ENCODE measurements around the gene SMARCD2.

SMARCD2 gene

DNA sequence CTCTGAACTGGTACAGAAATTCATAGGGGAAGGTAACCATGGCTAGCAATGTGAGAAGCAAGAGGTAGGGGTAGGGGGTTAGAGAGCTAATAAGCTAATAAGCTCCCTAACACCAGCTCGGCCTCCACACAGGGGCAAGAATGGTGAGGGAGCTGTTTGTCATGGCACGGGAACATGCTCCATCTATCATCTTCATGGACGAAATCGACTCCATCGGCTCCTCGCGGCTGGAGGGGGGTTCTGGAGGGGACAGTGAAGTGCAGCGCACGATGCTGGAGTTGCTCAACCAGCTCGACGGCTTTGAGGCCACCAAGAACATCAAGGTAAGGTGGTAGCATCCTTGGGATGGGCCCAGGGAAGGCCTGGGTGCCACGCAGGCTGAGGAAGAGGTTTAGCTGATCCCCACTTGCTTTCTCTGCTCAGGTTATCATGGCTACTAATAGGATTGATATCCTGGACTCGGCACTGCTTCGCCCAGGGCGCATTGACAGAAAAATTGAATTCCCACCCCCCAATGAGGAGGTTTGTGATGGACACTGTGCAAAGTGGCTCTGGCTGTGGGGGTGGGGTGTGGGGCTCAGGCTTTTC is 11.5 kb downstream of the SMARCD2 start:
- no peak for DNase-seq

DNA sequence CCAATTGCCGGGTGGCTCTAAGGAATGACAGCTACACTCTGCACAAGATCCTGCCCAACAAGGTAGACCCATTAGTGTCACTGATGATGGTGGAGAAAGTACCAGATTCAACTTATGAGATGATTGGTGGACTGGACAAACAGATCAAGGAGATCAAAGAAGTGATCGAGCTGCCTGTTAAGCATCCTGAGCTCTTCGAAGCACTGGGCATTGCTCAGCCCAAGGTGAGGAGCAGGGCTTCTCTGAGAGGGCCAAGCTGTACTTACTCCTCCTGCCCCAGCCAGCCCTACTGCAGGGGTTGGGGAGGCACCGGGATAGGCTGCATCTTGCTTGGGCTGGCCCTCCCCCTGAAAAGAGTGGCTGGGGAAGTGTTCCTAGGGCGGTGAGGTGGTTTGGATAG is 12.2 kb downstream of the SMARCD2 start:
- no peak for DNase-seq

DNA sequence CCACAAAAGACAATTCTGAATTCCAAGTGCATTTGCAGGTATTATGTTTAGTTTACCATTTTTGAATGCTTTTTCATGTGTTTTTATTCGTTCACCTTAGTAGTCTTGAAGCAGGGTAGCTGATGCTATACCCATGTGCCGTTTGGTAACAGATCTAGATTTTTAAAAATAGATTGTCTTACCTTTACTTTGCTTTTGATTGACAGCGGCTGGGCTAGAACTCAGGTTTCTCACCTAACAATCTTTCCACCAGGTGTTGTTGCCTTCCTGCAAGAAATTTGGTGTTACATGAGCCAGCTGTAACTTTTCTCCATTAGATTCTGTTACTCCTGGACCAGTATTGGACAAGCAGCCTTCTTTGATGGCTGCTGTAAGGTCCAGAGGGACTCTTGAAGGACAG is 13.5 kb downstream of the SMARCD2 start:
- no peak for DNase-seq

DNA sequence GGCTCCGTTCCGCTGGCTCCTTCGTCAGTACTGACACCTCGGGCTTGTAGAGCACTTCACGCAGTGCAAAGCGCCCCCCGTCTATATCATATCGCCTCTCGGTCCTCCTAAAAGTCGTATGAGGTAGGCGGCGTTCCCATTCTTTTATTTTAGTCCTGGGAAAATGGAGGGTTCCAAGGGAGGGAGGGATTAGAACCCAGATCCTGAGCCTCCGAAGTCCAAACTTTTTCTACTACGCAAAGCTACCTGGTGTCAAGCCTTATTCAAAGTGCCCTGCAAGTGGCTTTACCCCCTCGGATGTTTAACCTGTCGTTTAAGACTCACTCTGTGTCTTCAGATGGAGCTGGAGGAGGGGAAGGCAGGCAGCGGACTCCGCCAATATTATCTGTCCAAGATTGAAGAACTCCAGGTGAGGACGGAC is 14.7 kb downstream of the SMARCD2 start:
- DNase-seq, result no peak

DNA sequence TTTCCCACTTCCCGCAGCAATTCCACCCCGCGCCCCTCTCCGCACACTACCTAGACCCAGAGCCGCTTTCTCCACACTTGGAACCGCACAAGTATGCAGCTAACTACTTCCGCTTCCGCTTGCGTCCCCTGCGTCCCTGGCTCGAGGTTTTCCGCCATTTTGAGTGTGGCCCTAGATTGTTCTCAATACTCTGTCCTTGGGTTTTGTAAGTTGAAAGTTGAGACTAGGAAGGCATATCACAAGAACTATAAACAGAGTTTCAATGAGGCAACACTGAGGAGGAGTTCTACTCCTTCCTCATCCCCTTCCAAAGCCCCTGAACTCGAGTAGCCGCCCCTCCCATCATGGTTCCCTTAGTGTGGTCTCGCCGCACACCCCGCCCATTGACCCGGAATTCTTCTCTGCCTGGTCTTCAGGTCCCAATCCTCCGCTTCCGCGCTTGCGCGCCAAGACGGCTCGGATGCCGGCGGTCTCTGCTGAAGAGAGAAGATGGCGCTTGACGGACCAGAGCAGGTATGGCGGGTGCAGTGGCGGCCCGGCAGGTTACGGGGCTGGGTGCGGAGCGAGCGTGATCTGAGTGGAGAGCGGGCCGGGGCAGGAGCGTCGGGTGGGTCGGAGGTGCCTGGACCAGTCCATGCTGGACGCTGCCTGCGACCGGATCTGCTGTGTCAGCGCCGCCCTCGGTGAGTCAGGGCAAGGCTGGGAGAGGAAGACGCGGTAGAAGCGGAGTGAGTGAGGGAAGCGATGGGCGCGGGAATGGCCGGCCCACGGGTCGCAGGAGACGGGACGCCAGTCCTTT is 15.3 kb downstream of the SMARCD2 start, which contains the start of the genes FTSJ3 and PSMC5:
TSS of gene FTSJ3 (minus strand) at position 662 of the 799 bp plus-strand sequence. CDS start 761 bp downstream, outside the sequence.
TSS of gene PSMC5 (plus strand) at position 430 of the 799 bp plus-strand sequence. CDS start at position 490, 60 bp downstream.
- peak; percentile 97 for DNase-seq

DNA sequence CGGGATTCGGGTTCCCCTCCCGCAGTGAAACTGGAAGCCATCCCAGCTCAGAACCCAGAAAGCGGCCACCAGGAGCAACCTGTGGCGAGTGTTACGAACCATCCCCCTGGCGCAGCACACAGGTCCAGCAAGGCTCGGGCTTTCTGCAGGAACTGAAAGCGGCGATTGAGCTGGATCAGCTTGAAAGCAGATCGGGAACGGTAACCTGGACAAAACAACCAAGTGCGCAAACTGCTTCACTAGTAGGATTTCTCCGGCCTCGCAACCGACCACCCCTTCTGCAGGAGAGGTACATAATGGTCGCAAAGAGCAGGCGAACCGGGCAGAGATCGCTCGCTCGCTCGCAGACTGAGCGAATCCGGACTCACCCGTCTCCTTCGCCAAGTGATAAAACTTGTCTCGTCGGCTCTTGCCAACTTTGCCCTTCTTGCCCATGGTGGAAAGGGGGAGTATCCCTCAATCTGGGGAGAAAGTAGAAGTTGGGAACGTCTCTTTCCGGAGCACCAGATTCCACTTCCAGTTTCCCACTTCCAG is 15.9 kb downstream of the SMARCD2 start:
- DNase-seq, result no peak

DNA sequence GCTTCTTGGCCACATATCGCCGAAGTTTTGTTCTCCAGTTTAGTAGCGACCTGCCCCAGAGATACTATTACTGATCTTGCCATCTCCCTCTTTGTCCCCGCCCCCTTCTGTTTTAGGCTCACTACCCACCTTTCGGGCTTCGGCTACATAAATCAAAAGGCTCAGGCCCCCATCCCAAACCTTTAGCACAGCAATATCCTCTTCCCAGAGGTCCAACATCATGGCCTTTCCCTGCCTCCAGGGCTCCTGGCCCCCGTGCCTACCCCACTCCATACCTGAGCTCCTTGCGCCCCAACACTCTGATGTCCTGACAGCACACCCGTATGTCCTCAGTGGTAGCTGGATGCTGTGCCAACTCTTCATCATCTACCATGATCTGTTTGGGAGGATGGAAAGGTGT is 18.1 kb downstream of the SMARCD2 start:
- no peak for DNase-seq

DNA sequence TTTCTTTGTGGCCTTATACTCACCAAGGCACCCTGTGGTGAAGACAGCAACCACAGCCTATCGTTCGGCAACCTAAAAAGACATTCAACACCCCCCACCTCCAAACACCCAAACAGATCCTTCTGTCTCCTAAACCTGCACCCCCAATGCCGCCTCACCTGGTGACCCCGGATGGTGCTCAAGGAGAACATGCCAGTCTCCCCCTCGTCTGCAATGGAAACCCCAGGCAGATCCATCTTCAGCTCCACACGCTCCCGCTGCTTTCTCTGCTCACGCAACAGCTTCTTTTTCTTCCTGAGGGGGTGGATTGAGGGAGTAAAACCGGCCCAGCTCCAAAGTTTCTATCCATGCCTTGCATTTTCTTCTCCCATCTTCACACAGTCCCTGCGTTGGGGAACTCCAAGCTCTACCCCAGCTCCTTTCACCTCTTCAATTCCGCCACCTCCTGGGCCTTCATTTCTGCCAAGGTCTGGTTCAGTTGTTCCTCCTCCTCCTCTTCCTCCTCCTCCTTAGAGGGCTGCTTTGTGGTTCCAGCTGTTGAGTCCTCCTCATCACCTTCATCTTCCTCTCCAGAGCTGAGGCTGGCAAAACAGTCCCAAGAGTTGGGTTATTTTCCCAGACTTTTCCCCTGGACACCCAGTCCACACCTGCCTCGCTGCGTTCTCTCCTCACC is 18.7 kb downstream of the SMARCD2 start:
- no peak for DNase-seq

DNA sequence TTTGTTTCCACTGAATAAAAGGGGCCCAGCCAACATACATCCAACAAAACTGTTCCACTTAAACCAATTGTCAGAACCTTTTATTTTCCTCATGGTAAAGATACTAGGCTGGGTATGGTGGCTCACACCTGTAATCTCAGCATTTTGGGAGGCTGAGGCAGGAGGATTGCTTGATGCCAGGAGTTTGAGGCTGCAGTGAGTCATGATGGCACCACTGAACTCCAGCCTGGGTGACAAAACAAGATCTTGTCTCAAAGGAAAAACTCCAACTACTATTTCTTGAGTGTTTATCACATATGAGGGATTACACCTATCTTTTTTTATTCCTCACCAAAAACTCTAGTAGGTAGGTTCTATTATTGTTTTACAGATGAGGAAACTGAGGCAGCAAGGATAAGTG is 19.9 kb downstream of the SMARCD2 start:
- no peak for DNase-seq

DNA sequence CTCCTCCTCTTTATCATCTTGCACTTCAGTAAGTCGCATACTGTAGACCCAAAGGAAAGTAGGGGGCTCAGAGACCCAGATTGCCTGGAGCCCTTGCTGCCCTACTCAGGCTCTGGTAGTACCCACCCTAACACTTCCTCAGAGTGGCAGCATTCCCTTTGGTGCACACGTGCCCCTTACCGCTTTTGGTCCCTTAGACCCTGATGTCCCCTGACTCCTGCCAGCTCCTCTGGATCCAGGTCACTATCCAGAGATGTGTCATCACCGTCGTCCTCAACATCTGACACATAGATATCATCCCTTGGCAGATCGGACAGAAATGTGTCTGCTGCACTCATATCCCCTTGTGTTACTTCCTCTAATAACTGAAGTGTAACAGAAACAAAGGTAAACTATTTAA is 20.7 kb downstream of the SMARCD2 start:
- DNase-seq, result no peak

DNA sequence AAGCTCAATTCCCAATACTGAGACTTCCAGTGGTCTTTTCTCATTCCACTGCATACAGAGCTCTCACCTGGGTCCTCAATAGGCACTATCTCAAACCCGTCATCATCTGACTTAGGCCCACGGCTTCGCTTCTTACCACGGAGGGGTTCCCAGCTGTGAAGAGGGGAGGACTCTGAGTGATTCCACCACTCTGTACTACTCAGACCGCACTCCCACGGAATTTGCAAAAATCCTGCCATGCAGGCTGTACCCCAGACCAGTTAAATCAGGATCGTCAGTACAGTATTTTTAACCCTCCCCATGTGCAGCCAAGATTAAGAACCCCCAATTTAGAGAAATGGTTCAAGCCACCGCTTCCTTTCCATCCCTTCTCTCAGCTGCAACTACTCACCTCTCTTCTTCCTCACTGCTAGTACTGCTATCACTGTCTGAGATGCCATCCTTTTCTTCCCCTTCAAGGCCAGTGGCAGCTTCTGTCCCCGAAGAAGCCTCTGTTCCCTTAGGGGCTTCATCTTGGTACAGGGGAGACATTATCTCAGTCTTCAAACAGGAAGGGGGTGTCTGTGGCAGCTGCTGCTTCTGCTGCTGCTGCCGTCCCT is 21.4 kb downstream of the SMARCD2 start:
- no peak for DNase-seq

DNA sequence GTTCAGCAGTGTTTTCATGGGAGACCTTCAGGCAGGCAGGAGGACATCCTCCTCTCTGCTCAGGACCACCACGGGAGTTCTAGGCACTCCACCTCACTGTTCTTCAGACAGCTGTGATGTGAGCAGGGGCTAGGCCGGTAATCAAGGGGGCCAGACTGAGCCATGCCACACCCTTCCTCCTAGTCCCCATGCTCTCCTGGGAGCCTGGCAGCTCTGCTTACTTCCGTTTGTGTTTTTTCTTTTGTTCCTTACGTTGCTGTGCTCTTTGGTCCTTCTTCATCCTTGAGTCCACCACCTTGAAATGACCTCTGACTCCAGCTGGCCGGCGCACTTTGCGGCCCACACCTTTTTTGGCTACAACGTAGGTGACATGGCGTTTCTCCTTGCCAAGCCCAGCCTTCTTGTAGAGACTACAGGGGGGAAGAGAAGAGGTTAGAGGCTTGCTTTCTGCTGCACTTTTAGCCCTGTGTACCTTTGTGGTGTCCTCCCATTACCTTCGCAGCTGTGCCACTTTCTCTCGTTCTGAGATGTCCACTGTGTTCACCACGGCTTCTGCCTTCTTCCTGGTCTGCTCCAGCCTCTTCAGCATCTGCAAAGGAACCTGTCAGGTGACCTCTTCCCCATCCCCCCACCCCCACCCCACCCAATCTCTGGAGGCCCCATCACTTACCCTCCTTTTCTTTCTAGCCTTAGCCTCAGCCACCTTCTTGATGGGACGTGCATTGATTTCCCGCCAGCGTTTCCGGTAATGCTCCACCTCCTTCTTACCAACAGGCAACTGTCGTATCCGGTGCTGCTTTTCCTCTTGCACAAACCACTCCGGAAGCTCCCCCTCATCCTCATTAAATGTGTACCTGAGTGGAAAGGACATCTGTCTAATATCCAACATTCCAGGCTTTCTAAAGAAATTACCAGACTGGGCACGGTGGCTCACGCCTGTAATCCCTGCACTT is 22.6 kb downstream of the SMARCD2 start:
- DNase-seq, result no peak

DNA sequence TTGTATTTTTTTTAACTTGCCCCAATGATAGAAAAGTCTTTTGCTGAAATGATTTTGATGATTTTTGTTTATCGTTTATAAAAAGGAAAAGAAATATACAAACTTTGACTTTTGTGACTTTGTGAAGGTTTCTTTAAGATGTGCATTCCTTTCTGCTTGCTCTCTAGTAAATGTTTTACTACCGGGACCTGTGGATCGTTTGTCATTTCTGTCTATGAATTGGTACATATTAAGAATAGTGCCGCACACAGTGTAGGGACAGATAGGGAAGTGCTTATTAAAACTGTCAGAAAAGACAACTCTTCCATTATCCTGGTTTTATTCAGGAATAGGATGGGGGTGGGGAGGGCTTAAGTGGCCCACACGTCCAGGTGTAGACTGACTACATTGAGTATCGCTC is 23.4 kb downstream of the SMARCD2 start:
- no peak for DNase-seq

DNA sequence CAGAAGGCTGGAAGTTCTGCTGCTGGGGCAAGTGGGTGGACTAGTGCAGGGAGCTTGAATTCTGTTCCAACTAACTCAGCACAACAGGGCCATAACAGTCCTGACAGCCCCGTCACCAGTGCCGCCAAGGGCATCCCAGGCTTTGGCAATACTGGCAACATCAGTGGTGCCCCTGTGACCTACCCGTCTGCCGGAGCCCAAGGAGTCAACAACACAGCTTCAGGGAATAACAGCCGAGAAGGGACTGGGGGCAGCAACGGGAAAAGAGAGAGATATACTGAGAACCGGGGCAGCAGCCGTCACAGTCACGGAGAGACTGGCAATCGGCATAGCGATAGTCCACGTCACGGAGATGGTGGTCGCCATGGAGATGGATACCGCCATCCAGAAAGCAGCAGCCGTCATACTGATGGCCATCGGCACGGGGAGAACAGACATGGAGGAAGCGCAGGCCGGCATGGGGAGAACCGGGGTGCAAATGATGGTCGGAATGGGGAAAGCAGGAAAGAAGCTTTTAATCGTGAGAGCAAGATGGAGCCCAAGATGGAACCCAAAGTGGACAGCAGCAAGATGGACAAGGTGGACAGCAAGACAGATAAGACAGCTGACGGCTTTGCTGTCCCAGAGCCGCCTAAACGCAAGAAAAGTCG is 24.6 kb downstream of the SMARCD2 start:
- no peak for DNase-seq

DNA sequence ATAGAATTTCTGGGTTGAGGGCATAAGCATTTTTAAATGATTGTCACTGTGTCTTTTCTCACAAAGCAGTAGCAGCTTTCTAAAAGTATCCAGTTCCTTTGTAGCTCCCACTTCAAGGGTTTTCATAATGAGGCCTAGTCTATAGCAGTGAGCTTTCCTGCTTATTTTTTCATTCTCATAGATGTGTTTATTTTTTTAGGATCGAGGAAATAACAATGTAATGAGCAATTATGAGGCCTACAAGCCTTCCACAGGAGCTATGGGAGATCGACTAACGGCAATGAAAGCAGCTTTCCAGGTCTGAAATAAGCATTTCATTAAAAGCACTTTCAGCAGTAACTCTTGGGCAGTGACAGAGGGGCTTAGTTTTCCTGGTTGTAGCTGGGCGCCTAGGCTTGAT is 25.8 kb downstream of the SMARCD2 start:
- no peak for DNase-seq

DNA sequence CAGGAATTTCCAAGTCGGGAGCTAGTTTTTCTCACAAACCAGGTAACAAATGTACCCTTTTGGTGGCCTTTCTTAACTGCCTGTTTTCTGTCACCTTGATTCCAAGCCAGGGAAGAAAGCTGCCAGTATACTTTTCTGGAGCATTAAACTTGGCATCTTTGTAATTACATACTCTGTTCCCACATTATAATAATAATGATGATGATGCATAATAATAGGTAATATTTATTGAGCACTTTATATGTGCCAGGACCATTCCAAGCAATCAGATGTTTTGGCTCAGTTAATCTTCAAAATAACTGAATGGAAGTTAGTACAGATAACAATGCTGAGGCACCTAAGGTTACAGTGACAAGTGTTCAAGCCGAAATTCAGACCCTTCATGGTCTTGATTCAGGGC is 26.4 kb downstream of the SMARCD2 start:
- no peak for DNase-seq

DNA sequence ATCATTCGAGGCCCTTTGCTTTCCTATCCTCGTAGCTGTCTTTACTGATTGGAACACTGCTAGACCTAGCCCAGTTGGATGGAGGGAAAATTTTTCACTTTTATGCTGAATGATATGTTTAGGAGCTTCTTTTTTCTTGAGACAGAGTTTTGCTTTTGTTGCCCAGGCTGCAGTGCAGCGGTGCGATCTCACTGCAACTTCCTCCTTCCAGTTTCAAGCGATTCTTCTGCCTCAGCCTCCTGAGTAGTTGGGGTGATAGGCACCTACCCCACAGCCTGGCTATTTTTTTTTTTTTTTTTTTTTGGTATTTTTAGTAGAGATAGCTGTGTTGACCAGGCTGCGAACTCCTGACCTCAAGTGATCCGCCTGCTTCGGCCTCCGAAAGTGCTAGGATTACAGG is 32.5 kb downstream of the SMARCD2 start:
- no peak for DNase-seq

DNA sequence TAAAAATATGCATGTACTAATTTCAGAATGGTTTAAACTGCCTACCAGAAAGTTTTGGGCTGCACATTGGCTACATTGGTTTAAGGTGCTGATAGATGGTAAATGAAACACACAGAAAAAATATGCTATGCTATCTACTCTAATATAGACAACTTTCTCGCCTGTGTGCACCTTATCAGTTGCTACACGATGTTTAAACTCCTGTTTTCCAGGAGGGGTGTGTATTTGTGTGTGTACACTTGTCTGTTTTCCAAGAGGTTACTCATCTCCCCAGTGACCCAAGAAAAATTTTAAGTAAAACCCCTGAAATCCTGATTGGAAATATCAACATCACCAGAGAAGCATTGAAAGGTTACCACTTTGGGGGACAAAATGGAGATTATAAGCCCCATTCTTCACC is 36.9 kb downstream of the SMARCD2 start:
- no peak for DNase-seq

DNA sequence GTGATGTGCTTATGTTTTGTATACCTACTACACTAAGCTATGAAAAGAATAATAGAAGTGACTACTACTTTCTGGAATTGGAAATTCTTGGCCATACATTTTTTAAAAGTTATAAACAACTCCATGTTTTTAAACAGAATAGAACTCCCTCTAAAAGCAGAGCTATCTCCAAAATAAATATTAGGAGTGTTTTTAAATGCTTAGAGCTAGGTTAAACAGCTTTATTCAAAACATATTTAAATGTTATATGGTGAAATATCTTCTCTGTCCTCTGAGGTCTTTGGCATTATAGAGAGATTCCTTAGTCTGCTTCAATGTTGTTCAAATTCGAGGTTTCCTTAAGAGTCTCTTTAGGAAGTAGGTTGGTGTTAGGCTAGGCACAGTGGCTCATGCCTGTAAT is 38.2 kb downstream of the SMARCD2 start:
- DNase-seq, result no peak

DNA sequence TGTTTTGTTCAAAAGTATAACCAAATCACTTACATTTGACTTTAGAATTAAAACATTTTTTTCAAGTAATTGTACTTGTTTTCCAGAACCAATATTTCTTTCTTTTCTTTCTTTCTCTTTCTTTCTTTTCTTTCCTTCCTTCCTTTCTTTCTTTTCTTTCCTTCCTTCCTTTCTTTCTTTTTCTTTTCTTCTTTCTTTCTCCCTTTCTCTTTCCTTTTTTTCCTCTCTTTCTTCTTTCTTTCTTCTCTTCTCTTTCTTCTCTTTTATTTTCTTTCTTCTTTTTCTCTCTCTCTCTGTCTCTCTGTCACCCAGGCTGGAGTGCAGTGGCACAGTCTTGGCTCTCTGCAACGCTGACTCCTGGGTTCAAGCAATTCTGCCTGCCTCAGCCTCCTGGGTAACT is 41.7 kb downstream of the SMARCD2 start:
- DNase-seq, result no peak

DNA sequence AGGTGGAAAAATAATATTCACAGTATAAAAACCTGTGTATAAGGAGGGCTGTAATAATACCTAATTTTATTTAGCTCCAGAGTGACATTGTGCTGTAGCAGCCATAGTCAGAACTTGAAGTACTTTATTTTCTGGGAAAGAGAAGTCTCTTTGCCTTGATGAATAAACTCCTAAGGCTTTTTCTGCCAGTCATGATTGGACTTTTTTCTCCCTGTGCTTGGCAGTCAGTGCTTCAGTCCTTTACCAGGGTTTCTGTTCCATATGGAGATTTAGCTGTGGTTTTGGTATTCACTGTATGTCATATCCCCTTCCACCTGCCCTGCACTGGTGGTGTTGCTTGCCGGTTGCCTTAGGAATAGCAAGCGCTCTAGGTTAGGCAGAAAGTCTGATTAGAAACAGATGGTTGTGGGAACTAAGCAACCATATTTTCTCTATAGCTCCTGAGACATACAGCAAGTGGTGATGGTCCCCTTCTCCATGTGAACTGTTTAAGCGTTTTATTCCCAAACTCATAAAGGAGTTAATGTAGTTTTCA is 43.8 kb downstream of the SMARCD2 start:
- DNase-seq, result no peak
